PC-9 (cell line): Measurements from ENCODE around the gene CCL5. TPM values are rescaled to one million over a fixed set of nuclear protein-coding genes. Genes with fewer than 3 reads are reported as not detected.
A peak's percentile ranks its signal among the peaks of the same experiment; 100 is the strongest.

Source experiments
- BruUV-seq: library from RNA; stranded (reverse); fragments of 400-500 nt; replicated peaks from 2 replicates; lab custom pipeline; 2021; lab: Mats Ljungman, UMichigan
- CTCF ChIA-PET: fragments of 300-600 bp; sonication (Branson Sonifier 250); formaldehyde crosslinking; loops from one replicate; lab custom pipeline; 2022; ENCODE audit warnings: antibody characterized with exemption; lab: Charles Lee
- POLR2A ChIA-PET: fragments of 300-600 bp; sonication (Branson Sonifier 250); formaldehyde crosslinking; loops from one replicate; lab custom pipeline; 2022; ENCODE audit warnings: antibody characterized with exemption; ENCODE audit not compliant: unreplicated experiment; lab: Charles Lee
- DNase-seq, 2 experiments: peaks; one replicate each; pipeline versions ENCODE4 v3.0.0 to v3.0.0-alpha.2; 2015 to 2022; ENCODE audit warnings: mixed read lengths in 1 of 2
- H2AFZ ChIP-seq: fragments of 200-600 bp; sonication (generic); 2 replicates; pipeline ENCODE4 v1.8.1; 2017; ENCODE audit warnings: antibody characterized with exemption
- H3F3A ChIP-seq: fragments of 200-600 bp; sonication (generic); 2 replicates; pipeline ENCODE4 v1.8.1; 2017; ENCODE audit warnings: antibody characterized with exemption, mild to moderate bottlenecking, low read depth; ENCODE audit not compliant: insufficient read depth
- H3K27ac ChIP-seq: fragments of 200-600 bp; sonication (generic); 2 replicates; pipeline ENCODE4 v1.6.1; 2016; ENCODE audit warnings: mixed run types
- H3K27me3 ChIP-seq: fragments of 200-600 bp; sonication (generic); 2 replicates; pipeline ENCODE4 v1.6.1; 2016; ENCODE audit warnings: low read depth, mixed run types; ENCODE audit not compliant: insufficient read depth
- H3K36me3 ChIP-seq: fragments of 200-600 bp; sonication (generic); 2 replicates; pipeline ENCODE4 v1.6.1; 2016; ENCODE audit warnings: low read depth, mixed run types
- H3K4me1 ChIP-seq: fragments of 200-600 bp; sonication (generic); replicated peaks from 2 replicates; pipeline ENCODE4 v1.6.1; 2016; ENCODE audit warnings: mixed run types; ENCODE audit not compliant: insufficient read depth
- H3K4me2 ChIP-seq: fragments of 200-600 bp; sonication (generic); 2 replicates; pipeline ENCODE4 v1.6.1; 2017; ENCODE audit warnings: mixed run types
- H3K4me3 ChIP-seq: fragments of 200-600 bp; sonication (generic); 2 replicates; pipeline ENCODE4 v1.6.1; 2016; ENCODE audit warnings: mixed run types
- H3K79me2 ChIP-seq: fragments of 200-600 bp; sonication (generic); 2 replicates; pipeline ENCODE4 v1.6.1; 2017; ENCODE audit warnings: low read depth, mixed run types
- H3K9me2 ChIP-seq: fragments of 200-600 bp; sonication (generic); 2 replicates; pipeline ENCODE4 v1.8.1; 2017; ENCODE audit warnings: mild to moderate bottlenecking; ENCODE audit not compliant: insufficient read depth
- H3K9me3 ChIP-seq: fragments of 200-600 bp; sonication (generic); 2 replicates; pipeline ENCODE4 v1.8.1; 2016; ENCODE audit warnings: low read depth; ENCODE audit not compliant: insufficient read depth
- H4K20me1 ChIP-seq: fragments of 200-600 bp; sonication (generic); 2 replicates; pipeline ENCODE4 v1.8.1; 2017; ENCODE audit not compliant: insufficient read depth
- CTCF ChIP-seq: fragments of 200-600 bp; sonication (generic); conservative IDR thresholded peaks from 2 replicates; pipeline ENCODE4 v1.6.1; 2017; ENCODE audit warnings: mixed run types, antibody characterized with exemption, mild to moderate bottlenecking, moderate library complexity
- EZH2 ChIP-seq: fragments of 200-600 bp; sonication (generic); IDR thresholded peaks from 2 replicates; pipeline ENCODE4 v1.8.0; 2017; ENCODE audit warnings: antibody characterized with exemption, low read depth
- intact Hi-C: fragments of 100-400 bp; cut with micrococcal nuclease; formaldehyde crosslinking; loops from one replicate; pipeline ENCODE4 v1.10.0; 2022; ENCODE audit not compliant: unreplicated experiment
- total RNA-seq: library from RNA; stranded (reverse); gene quantifications from 2 replicates; pipeline ENCODE4 v1.2.3, GENCODE V29; 2021

CCL5 gene
- total RNA-seq, 1 experiment from 2014 or later: not detected

GRCh38 chr17:35903451-35903850 is 23.3 kb upstream of the CCL5 start:
- no peaks in the 10 kb centered on the region for H3K9me2 ChIP-seq
- no peaks in the 10 kb centered on the region for H3K4me1 ChIP-seq
- H3K79me2 ChIP-seq: no peaks in the 10 kb centered on the region
- no peaks in the 10 kb centered on the region for H3F3A ChIP-seq
- H3K36me3 ChIP-seq: no peaks in the 10 kb centered on the region
- no peak overlapping the region for H2AFZ ChIP-seq
- no peak overlapping the region for H3K27ac ChIP-seq
- no peak overlapping the region for H3K4me2 ChIP-seq
- peaks cover 13% of the 10 kb centered on the region for H3K27me3 ChIP-seq
- no TSS peak for BruUV-seq
- TF ChIP-seq CTCF: no peak
- TF ChIP-seq EZH2: no peak
- DNase-seq: no peak
- H4K20me1 ChIP-seq: no peaks in the 10 kb centered on the region
- CTCF ChIA-PET: no interaction called here
- H3K9me3 ChIP-seq: no peaks in the 10 kb centered on the region
- POLR2A ChIA-PET: no interaction called here
- intact Hi-C loops: no loop called here
- no peak overlapping the region for H3K4me3 ChIP-seq

GRCh38 chr17:35901631-35902175 is 21.5 kb upstream of the CCL5 start:
- intact Hi-C loops: no loop called here
- Histone ChIP-seq H3K27ac (no peak overlapping the region), H3K9me2 (no peaks in the 10 kb centered on the region), H4K20me1 (no peaks in the 10 kb centered on the region), H3K4me3 (no peak overlapping the region), H3F3A (no peaks in the 10 kb centered on the region), H3K79me2 (no peaks in the 10 kb centered on the region), H3K9me3 (no peaks in the 10 kb centered on the region), H3K4me2 (no peak overlapping the region), H3K4me1 (no peaks in the 10 kb centered on the region), H2AFZ (no peak overlapping the region), H3K27me3 (no peaks in the 10 kb centered on the region; the same call in 1 of the 2 replicates), H3K36me3 (no peaks in the 10 kb centered on the region)
- ChIA-PET CTCF (no interaction called here), POLR2A (interaction anchor here (0.5 to 0.7 kb wide), 2 partner anchors 14 to 29 kb away, joined by 4 to 5 read pairs; no protein-coding TSS in a partner anchor)
- DNase-seq: no peak
- BruUV-seq: no TSS peak
- no peak for TF ChIP-seq CTCF
- TF ChIP-seq EZH2: no peak

- CTCF ChIA-PET: no interaction called here
- H3F3A ChIP-seq: no peaks in the 10 kb centered on the region
- H3K4me3 ChIP-seq: no peak overlapping the region
- peak in 1 of 2 experiments; percentile 29 for DNase-seq
- no peak overlapping the region for H3K4me2 ChIP-seq
- H3K27ac ChIP-seq: no peak overlapping the region
- no peaks in the 10 kb centered on the region; the same call in 1 of the 2 replicates for H3K27me3 ChIP-seq
- H2AFZ ChIP-seq: no peak overlapping the region
- intact Hi-C loops: no loop called here
- POLR2A ChIA-PET: interaction anchor here (0.7 kb wide), 1 partner anchor 30 kb away, joined by 5 read pairs; no protein-coding TSS in a partner anchor
- H3K9me3 ChIP-seq: no peaks in the 10 kb centered on the region
- no peaks in the 10 kb centered on the region for H3K4me1 ChIP-seq
- H4K20me1 ChIP-seq: no peaks in the 10 kb centered on the region
- H3K9me2 ChIP-seq: no peaks in the 10 kb centered on the region
- H3K79me2 ChIP-seq: no peaks in the 10 kb centered on the region
- BruUV-seq: no TSS peak
- no peak for TF ChIP-seq CTCF
- no peak for TF ChIP-seq EZH2
- no peaks in the 10 kb centered on the region for H3K36me3 ChIP-seq
These were observed 20.7 kb upstream of the CCL5 start for GRCh38 chr17:35900708-35901480.
